Measurements from ENCODE around the gene PGLYRP4.
"Not testable (repeated sequence)": the region's sequence is repeated elsewhere in the genome, so short reads cannot be mapped to it uniquely, and the experiment has no call there.

PGLYRP4 gene

DNA sequence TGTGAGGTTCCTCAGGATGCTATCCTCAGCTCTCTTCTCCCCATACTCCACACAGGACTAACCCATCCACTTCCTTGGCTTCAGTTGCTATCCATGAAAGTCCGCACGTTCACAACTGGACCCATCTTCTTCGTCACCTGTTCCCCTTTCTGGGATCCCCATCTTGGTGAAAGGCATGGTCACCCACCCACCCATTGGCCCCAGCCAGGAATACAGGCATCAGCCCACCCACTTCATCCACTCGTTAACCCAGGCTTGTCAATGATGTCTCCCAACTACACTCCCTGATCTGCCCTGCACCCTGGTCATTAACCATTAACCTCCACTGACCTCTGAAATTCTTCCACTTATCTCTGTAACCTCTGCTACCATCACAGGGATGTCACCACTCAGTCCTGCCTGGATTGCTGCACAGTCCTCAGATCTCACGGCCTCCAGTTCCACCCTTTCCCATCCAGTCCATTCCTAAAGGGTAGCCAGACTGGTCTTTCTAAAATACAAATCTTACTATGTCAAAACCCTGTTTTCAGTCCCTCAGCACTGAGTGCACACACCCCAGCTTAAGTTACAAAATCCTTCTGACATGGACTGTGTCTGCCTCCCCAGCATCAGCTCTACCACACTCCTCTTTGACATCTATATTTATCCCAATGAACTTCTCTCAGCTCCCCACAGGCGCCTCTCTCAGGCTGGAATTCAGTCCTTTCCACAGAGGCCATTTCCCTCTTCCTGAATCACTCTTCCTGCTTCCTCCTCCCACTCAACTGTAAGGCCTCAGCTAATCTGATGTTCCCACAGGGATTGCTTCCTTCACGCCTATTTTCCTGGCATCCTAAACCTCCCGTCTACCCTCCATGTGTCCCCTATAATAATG lies 10.4 kb downstream of the PGLYRP4 start:
- DNase-seq (ENCODE audit: low read depth in 2 of 2), result no peak

DNA sequence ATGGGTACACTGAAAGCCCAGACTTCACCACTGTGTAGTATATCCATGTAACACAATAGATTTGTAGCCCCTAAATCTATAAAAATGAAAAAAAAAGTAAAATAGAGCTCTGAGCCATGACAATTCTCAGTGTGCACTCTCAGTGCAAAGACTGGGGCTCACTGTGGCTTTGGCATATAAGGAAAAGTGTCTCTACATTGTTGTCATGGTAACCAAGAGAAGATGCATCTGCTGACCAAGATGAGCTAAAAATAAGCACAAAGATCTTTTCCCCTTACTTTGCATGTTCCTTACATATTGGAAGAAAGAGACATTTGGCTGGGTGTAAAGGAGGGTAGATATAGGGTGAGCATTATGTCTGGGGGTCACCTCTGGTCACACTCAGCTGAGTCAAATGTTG lies 12.0 kb downstream of the PGLYRP4 start:
- no peak for DNase-seq (ENCODE audit: low read depth in 2 of 2)

DNA sequence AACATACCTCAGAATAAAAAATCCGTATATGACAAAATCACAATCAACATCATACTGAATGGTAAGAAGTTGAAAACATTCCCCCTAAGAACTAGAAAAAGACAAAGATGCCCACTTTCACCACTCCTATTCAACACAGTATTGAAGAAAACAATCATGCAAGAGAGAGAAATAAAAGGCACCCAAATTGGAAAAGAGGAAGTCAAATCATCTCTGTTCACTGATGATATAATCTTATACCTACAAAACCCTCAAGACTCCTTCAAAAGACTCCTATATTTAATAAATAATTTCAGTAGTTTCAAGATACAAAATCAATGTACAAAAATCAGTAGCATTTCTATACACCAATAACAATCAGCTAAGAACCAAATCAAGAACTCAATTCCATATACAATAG lies 14.7 kb downstream of the PGLYRP4 start:
- no peak for DNase-seq (ENCODE audit: low read depth in 2 of 2)

DNA sequence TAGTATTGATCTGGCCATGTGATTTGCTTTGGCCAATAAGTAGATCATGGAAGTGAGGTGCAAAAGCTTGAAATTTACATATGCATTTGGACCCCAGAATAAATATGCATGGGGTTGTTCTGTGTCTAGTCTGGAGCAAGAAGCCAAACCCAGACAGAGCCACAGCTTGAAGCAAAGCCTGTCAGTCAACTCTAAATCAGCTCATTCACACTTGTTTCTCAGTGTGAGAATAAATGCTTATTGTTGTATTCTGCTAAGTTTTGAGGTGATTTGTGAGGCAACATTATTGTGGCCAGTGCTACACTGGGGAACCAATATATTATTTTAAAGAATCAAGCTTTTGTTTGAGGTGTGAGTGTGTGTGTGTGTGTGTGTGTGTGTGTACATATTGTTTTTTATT lies 23.7 kb downstream of the PGLYRP4 start:
- no peak for DNase-seq (ENCODE audit: low read depth in 2 of 2)

DNA sequence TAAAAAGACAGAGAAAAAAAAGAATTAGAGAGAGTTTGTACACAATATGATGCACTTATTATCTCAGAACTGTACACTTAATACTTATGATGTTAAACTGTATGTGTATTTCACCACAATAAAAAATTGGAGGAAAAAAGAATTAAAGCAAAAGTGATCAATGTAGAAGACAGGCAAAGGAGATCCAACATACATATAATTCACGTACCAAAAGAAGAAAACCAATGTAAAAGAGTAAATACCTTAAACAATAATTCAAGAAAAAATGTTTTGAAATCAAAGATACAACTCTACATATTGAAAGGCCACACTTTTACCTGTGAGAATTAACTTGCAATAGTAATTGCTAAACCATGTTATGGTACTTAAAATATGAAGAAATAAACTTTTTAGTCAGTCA lies 26.1 kb downstream of the PGLYRP4 start:
- DNase-seq (ENCODE audit: low read depth in 2 of 2), result no peak

DNA sequence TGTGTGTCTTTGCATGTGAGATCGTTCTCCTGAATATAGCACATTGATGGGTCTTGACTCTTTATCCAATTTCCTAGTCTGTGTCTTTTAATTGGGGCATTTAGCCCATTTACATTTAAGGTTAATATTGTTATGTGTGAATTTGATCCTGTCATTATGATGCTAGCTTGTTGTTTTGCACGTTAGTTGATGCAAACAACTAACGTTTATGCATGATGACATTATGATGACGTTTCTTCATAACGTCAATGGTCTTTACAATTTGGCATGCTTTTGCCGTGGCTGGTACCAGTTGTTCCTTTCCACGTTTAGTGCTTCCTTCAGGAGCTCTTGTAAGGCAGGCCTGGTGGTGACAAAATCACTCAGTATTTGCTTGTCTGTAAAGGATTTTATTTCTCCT lies 30.5 kb downstream of the PGLYRP4 start:
- not testable (repeated sequence) for DNase-seq (ENCODE audit: low read depth in 2 of 2)

DNA sequence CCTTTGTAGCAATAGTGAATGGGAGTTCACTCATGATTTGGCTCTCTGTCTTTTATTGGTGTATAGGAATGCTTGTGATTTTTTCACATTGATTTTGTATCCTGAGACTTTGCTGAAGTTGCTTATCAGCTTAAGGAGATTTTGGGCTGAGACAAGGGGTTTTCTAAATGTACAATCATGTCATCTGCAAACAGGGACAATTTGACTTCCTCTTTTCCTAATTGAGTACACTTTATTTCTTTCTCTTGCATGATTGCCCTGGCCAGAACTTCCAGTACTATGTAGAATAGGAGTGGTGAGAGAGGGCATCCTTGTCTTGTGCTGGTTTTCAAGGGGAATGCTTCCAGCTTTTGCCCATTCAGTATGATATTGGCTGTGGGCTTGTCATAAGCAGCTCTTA lies 32.6 kb downstream of the PGLYRP4 start:
- not testable (repeated sequence) for DNase-seq (ENCODE audit: low read depth in 2 of 2)

DNA sequence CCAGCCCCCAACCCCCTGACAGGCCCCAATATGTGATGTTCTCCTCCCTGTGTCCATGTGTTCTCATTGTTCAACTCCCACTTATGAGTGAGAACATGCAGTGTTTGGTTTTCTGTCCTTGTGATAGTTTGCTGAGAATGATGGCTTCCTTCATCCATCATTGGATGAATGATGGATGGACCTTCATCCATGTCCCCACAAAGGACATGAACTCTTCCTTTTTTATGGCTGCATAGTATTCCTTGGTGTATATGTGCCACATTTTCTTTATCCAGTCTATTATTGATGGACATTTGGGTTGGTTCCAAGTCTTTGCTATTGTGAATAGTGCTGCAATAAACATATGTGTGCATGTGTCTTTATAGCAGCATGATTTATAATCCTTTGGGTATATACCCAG lies 34.3 kb downstream of the PGLYRP4 start:
- not testable (repeated sequence) for DNase-seq (ENCODE audit: low read depth in 2 of 2)

DNA sequence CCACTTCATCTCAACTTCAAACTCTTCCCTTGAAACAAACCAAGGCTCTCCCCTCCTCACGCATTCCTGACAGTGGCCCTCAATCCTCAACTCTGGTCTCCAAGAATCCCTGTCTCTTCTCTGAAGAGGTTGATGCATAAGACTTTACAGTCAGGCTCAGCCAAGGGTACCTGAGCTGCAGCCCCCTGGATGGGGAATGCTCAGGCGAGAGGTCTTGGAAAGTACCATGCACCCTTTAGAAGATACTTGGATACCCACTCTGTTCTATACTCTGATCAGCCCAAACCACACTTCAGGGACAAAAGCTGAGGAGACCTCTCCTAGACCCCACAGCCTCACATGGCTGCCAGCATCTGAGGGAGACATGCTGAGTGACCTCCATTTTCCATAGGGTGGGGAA lies 35.4 kb downstream of the PGLYRP4 start:
- no peak for DNase-seq (ENCODE audit: low read depth in 2 of 2)

DNA sequence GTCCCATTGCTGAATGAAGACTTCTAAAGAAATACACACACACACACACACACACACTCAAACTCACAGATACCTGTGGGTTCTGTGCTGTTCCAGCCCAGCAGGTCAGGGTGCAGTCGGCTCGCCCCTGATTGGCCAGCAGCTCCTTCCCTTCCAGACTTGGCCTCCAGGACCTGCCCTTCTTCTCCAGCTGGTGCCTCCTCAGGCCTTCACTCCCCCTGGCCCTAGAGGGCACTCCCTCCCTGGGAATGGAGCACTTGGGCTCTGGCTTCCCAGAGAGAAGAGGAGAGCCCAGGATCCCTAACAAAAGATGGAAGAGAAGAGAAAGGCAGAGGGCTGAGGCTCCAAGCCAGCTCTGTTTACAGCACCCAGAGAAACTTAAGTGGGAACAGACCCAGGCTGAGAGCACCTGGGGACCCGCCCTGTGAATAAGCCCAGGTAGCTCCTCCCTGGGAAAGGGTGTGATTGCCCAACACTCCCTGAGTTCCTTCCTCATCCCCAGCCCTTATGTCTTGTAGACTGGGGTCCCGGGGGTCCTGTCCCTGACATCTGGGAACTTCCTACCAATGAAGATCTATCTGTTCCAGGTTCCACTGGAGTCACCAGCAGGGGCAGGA lies 36.0 kb downstream of the PGLYRP4 start, which contains the start of gene PGLYRP3:
PGLYRP3 (minus strand) TSS at position 383 of the 617 bp plus-strand sequence. CDS start 2,287 bp downstream, outside the sequence.
- DNase-seq (ENCODE audit: low read depth in 2 of 2), result no peak

DNA sequence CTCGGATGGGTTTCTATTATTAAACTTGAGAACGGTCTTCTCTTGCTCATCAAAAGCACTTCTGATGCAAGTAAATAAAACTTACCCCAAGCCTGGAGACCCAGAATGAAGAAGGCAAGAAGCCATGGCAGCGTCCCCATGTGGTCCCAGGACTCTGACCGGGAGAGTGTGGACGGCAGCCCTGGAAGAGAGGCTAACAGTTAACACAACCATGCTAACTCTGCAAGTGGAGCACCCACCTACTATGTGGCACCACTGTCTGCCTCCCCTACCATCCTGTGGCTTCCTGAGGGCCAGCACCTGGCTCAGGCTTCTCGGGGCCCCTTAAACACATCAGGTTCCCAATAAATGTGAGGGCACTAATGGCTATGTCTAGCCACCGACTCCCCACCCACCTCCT lies 38.1 kb downstream of the PGLYRP4 start:
- no peak for DNase-seq (ENCODE audit: low read depth in 2 of 2)

DNA sequence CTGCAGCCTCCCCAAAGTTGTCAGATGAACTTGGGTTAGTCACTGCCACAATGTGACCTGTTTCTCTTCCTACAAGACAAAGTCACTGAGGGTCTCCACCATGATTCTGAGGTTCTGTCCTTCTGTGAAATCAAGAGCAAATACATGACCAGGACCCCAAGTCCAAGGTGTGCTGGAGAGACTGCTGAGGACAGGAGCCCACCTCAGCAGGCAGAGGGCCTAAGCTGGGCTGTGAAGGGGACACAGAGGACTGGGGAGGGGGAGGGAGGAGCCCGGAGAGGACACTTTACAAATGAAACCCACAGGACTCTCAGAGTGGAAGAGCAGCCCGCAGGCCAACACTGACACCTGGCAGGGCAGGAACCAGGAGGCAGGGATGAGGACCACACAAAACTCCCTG lies 39.2 kb downstream of the PGLYRP4 start:
- DNase-seq (ENCODE audit: low read depth in 2 of 2), result no peak

DNA sequence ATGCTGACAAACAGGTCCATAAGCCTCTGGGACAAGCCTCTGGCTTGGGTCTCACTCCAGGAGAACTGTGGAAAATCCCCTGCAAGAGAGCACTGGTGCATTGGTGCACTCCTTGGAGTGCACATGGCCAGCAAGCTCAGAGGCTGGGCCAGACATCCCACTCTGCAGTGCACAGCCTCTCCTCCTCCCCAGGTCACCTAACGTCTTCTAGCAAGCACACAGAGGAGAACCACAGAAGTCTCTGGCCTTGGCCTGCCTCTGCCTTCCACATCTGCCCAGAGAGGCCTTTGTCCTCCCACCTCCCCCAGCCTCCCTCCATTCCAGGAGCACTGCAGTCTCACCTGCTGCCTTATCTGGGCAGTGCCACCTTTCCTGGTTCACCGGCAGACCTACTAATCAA lies 40.1 kb downstream of the PGLYRP4 start:
- no peak for DNase-seq (ENCODE audit: low read depth in 2 of 2)

DNA sequence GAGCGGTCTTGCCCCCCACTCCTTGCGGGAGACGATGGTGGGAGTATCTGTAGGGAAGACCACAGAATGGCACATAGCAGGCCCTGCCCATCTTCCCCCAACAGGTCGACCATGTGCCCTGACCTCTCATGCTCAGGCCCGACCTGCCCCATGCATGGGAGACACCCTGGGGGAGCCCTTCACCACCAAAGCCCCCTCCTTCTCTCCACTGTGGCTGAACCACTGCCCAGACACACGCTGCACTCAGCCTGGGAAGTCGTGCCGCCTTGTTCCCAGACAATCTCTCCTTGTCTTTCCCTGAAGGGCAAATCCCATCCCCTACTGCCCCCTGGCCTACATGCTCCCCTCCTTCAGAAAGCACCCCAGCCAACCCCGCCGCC lies 41.4 kb downstream of the PGLYRP4 start:
- no peak for DNase-seq (ENCODE audit: low read depth in 2 of 2)

DNA sequence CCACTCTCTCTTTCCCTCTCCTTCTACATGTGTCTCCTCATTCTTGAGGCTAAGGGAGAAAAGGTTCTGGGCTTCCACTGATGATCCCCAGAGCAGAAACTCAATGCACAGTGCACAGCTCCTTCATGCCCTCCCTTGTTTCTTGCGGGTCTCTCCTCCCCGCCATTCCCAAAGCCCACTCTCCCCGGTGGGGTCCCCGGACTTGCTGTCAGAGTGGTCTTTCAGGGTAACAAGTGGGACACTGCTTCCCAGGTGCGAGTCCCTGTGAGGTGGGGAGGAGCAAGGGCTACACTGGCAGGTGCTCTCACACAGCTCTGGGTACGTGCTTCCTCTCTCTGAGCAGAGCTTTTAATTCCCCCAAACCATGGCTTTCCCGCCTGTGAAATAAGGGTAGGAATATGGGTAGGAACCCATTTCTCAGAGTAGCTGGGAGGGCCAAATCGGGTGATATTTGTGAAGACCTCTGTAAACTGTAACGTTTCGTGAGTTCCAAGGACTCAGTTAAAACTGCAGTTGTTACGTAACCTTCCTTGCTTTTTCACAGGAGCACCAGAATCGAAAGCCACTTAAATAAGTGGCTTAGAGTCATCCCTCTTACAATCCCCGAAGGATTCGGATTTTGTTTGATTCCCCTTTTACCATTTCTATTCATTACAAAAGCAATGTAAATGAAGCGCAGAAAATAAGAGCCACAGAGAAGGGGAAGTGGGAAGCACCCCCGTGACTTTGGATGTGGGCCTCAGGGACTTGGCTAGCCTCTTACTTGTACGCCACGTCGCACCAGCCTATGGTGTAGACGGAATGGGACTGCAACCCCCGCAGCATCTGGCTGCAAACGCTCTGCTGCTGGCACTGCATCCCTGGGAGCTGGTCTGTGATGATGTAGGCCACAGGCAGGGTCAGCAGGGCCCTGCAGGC lies 42.1 kb downstream of the PGLYRP4 start:
- no peak for DNase-seq (ENCODE audit: low read depth in 2 of 2)

DNA sequence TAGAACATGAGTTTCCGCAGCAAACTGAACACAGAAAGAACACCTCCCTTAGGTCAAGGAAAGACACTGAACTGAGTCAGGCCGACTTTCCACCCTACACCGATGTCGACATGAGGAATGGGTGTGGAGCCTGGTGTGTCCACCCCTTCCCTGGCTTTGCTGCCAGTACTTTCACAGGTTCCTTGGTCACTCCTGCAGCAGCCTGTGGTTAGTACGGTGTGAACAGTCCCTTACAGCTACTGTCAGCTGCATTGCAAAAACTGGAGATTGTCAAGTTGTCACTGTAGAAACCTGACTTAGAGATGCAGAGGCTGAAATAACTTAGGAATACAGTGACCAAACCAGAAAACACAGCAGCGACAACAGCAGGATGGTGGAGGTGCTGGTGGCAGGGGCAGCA lies 43.0 kb downstream of the PGLYRP4 start:
- no peak for DNase-seq (ENCODE audit: low read depth in 2 of 2)

DNA sequence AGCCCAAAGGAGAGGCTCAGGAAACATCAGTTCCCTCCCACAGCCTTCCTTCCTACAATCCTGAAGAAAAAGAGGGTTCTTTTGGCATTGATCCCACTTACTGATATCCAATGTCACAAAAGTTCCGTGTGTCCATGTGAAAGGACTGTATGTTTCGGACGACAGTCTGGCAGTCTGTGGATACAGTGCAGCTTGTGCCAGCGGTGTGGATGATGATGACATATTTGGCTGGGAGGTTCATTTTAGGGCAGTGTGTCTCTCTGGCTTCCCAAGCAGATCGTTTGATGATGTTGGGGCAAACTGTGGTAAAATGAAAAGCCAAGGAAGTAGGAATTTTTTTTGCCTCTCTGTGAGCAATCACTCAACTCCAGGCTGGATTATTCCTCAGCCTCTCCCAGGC lies 46.3 kb downstream of the PGLYRP4 start:
- DNase-seq (ENCODE audit: low read depth in 2 of 2), result no peak

DNA sequence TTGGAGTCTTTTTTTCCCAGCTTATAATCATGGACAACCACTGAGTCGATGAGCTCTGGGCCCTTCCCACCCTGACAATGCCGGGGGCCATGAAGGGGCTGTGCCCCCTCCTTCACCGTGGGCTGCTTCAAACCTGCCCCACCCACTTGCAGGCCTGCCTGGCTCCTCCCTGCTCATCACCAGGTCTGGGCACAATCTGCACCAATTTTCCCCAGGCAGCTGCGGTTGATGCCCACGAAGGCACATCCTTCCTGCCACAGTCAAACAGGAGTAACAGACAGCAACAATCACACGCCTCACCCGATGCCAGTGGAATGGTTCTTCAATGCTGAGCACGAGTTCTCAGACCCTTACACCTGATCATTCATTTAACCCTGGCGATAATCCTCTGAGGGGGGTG lies 54.8 kb downstream of the PGLYRP4 start:
- no peak for DNase-seq (ENCODE audit: low read depth in 2 of 2)

DNA sequence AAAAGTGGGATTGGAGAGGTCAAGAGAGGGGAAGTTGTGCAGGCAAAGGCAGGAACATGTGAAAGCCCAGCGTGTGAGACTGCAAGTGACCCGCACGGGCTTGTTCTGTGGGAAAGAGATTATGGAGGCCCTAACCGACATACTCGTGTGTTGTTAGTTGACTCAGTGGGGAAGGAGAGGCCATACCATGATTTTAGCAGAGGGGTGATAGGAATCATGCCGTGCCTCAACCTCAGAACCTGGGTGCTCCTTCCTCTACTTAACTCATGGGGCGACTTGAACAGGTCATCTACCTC lies 55.2 kb downstream of the PGLYRP4 start:
- no peak for DNase-seq (ENCODE audit: low read depth in 2 of 2)

DNA sequence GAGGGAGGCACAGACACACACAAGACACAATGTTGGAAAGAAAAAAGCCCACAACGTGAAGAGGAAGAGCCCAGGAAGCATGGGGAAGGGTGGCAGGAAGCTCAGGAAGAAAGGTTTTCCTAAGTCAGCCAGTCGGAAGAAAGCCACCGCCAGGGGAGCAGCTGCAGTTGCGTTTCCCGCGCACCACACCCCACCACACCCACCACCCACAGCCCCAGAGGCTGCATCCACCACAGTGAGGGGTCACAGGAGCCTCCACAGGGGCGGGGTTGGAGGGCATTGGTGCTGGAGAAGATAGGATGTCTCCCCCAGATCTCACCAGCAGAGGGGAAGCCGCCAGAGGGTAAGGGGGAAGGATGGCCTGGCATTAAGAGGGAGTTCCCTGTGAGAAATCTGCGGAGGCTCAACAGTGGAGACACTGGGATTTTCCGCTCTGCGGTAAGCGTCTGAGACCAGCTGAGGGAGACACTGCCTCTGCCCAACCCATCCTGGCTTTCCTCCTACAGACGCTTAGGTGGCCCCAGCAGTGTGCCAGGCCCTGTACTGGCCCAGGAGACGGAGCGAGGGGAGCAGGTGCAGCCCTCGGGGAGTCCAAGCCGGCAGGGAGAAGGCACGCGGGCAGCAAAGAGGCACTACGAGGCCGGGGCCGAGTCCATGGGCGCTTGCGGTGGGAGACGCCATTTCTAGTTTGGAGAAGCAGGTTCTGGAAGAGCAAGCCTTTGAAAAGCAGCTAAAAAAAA lies 55.7 kb downstream of the PGLYRP4 start:
- DNase-seq (ENCODE audit: low read depth in 2 of 2), result no peak

DNA sequence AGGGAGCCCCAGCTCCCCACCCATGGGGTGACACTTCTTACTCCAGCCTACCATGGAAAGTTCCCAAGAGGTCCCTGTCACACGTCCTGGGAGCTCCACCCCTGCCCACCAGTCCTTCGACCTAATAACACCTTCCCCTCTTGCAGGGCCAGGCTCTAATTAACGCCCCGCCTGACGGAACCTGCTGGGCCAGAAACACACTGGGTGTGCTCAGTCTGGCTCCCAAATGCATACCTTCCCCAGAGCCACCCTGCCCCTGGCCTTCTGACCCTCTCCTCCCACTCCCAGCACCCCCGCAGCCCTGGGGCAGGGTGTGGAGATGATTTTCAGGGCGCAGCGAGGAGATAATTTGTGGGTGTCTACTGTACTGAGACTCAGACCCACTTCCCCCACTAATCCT lies 56.5 kb downstream of the PGLYRP4 start:
- DNase-seq (ENCODE audit: low read depth in 2 of 2), result no peak

DNA sequence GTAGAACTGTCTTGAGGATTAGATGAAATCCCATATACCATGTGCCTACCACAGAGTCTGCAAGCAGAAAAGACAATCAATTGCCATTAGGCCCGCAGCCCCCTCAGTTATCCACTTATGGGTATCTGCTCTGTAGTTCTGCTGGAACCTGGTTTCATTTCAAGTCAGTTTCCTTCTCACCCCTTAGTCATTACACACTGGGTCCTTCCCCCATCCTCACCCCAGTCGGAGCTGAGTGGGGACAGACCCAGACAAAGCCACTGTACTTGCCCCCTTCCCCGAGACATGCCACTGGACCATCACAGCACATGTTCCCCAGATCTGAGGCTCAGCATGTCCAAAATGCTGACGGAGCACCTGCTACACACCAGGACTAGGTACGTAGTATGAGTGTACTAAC lies 57.1 kb downstream of the PGLYRP4 start:
- no peak for DNase-seq (ENCODE audit: low read depth in 2 of 2)

Data from fibroblast of skin of left quadriceps (primary cell).